COLO668 (cell line): ENCODE results near the gene STAM2.
"Not testable (repeated sequence)": the region's sequence is repeated elsewhere in the genome, so short reads cannot be mapped to it uniquely, and the experiment has no call there.

Experiments used
- DNase-seq: peaks from one replicate; lab custom pipeline; 2025; ENCODE audit not compliant: unreplicated experiment; lab: John Stamatoyannopoulos, UW

The STAM2 gene

DNA sequence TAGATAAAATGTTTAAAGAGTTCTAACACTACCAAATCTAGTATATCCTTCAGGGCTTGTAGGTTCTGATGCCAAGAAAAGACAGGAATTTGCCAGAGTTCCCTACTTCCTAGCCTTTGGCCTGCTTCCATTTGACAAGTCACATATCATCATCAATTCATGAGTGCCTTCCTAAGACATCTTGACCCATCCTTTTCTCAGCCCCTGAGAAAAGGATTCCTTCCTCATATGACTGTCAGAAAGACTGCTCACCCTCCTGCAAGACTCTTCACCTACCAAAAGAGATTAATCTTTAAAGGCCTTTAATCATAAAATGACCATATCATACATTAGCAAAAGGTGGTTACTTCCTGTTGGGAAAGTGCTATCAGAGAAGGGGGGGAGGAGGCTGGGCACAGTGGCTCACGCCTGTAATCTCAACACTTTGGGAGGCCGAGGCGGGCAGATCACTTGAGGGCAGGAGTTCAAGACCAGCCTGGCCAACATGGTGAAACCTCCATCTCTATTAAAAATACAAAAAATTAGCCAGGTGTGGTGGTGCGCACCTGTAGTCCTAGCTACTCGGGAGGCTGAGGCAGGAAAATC is 3.3 kb downstream of the STAM2 start:
- not testable (repeated sequence) for DNase-seq

DNA sequence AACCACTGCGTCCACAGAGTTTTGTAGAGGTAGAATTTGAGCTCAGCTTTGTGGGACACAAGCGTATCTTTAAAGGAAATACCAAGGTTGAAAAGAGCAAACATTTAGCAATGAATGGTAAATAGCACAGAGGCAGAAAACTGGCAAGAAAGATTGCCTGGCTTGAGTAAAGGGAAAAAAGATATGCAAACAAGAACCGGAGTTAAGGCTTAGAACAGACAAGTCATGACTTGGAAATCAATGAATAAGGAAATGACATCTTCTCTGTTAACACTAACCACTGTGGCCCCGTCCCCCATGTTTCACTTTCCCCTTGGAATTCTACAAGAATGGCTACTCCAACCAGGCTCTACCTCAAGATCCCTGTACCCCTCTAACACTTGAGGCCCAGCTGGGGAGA is 3.8 kb downstream of the STAM2 start:
- DNase-seq: no peak

DNA sequence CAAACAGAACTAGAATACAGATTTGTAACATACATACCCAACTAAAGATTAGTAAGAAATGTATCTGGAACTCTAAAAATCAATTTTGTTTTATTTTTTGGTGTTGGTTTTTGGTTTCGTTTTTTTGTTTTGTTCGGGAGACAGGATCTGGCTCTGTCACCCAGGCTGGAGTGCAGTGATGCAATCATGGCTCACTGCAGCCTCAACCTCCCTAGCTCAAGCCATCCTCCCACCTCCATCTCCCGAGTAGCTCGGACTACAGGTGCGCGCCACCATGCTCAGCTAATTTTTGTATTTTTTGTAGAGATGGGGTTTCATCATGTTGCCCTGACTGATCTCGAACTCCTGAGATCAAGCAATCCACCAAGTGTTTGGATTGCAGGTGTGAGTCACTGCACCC is 6.4 kb downstream of the STAM2 start:
- not testable (repeated sequence) for DNase-seq

DNA sequence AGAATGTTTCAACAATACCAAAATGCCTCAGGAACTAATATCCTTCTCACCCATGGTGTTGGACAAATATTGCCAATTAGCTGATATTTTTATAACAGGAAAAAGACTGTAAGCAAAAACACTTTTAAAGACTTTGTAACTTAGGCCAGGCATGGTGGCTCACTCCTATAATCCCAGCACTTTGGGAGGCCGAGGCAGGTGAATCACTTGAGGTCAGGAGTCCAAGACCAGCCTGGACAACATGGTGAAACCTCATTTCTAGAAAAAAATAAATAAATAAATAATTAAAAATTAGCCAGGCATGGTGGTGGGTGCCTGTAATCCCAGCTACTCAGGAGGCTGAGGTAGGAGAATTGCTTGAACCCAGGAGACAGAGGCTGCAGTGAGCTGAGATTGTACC is 8.1 kb downstream of the STAM2 start:
- DNase-seq: not testable (repeated sequence)

DNA sequence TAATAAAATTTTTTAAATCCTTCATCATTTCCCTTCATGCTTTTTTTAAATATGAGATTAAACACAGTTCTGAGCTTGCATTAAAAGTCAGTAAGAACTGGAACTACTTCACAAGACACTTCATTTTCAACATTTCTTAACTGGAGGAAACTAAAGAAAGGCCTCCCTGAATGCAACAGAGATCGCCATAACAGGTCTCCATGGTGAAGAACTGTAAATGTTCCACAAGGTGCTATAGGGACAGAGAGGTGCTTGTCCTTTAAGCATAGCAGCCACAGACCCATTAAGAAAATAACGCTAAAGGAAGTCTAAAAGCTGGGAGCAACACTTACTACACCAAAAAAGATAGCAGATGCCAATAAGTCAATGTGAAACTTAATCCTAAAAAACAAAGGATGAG is 8.5 kb downstream of the STAM2 start:
- no peak for DNase-seq

DNA sequence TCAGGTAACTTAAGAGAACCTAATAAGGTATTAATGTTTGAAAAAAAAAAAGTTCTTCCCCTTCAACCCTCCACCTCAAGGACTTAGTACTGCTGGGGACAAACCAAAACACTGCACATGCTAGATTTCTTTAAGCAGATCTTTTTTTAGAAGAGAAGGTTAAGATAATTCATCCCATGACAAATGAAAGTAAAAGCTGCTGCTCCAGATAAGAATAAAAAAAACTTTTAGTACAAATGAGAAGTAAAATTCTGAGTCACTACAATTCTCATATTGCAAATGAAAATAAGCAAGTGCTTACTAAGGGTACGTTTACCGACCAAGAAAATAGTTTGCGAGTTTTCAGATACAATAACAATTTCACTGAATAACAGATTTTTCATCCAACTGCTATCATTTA is 8.9 kb downstream of the STAM2 start:
- DNase-seq: no peak

DNA sequence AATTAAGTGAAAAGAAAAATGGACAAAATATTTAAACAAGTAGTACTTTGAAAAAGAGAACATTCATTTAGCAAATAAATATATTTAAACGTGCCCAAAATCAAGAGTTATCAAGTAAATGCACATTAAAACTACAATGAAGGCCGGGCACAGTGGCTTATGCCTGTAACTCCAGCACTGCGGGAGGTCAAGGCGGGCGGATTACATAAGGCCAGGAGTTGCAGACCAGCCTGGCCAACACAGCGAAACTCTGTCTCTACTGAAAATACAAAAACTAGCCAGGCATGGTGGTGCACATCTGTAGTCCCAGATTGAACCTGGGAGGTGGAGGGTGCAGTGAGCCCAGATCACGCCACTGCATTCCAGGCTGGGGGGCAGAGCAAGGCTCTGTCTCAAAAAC is 9.8 kb downstream of the STAM2 start:
- no peak for DNase-seq

DNA sequence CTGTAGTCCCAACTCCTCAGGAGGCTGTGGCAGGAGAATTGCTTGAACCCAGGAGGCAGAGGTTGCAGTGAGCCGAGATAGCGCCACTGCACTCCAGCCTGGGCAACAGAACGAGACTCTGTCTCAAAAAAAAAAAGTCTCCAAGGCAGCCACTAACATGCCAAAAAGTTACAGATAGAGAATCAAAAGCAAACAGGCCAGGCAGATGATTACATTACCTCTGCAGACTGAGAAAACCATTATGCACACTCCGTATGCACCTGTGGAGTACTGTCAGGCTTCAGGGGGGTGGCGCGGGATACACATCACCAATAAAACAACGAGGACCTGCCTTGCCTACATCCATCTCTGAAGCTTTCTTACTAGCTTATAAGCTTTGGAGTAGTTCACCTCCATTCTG is 10.3 kb downstream of the STAM2 start:
- DNase-seq: no peak

DNA sequence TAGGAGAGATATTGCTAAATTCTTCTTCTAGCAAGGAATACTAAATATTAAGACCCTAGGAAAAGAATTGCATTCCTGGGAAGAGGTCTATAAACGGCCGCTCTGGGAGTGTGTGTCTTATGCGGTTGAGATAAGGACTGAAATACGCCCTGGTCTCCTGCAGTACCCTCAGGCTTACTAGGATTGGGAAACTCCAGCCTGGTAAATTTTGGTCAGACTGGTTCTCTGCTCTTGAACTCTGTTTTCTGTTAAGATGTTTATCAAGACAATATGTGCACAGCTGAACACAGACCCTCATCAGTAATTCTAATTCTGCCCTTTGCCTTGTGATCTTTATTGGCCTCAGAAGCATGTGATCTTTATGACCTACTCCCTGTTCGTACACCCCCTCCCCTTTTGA is 11.9 kb downstream of the STAM2 start:
- not testable (repeated sequence) for DNase-seq

DNA sequence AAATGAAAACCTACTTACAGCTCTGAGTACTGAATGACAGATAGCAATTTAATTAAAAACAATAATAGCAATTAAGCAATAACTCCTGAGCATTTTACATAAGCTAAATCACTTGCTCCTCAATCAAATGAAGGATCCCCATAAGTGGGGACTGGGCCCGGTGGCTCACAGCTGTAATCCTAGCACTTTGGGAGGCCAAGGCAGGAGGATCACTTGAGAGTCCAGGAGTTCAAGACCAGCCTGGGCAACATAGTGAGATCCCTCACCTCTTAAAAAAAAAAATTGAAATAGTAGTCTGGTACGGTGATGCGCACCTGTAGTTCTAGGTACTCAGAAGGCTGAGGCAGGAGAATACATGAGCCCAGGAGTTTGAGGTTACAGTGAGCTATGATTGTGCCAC is 13.4 kb downstream of the STAM2 start:
- DNase-seq: no peak

DNA sequence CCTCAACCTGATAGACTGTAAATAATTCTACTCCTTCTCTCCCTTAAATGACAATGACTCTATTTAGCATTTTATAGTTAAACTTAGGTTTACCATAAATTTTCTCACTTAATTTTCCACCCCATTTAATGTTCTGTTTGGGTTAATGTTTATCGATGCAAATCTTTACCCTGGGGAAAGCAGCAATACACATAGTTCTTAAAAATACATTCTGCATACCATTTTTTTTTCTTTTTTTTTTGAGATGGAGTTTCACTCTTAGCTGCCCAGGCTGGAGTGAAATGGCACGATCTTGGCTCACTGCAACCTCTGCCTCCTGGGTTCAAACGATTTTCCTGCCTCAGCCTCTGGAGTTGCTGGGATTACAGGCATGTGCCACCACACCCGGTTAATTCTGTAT is 14.0 kb downstream of the STAM2 start:
- no peak for DNase-seq

DNA sequence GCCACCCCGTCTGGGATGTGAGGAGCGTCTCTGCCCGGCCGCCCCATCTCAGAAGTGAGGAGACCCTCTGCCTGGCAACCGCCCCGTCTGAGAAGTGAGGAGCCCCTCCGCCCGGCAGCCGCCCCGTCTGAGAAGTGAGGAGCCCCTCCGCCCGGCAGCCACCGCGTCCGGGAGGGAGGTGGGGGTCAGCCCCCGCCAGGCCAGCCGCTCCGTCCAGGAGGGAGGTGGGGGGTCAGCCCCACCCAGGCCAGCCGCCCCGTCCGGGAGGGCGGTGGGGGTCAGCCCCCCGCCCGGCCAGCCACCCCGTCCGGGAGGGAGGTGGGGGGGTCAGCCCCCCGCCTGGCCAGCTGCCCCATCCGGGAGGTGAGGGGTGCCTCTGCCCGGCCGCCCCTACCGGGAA is 15.2 kb downstream of the STAM2 start:
- DNase-seq: not testable (repeated sequence)

DNA sequence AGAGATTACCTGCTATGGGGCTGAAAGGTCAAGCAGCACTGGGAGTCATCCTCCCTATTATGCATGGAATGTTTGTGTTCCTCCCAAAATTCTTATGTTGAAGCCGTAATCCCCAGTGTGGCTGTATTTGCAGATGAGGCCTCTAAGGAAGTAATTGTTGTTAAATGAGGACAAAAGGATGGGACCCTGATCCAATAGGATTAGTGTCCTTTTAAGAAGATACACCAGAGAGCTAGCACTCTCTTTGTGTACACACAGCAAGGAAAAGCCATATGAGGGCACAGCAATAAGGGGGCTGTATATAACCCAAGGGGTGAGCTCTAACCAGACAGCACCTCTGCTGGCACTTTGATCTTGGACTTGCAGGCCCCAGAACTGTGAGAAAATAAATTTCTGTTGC is 18.3 kb downstream of the STAM2 start:
- DNase-seq: no peak

DNA sequence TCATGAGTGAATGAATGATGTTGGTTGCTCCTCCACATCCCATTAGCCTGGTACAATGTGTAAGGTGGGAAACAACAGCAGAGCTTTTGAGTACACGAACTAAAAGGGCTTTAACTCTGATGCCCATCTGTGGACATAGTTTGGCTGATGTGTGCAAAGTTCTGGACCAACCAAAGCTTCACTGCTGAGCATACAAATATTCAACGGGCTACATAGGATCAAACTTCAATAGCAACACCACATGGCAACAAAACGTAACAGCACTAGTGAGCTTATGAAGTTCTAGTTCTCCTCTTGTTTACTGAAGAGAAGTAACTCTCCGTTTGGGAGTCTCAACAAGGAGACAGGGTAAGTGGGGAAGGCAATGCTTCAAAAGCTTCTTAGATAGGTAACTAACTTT is 20.4 kb downstream of the STAM2 start:
- no peak for DNase-seq

DNA sequence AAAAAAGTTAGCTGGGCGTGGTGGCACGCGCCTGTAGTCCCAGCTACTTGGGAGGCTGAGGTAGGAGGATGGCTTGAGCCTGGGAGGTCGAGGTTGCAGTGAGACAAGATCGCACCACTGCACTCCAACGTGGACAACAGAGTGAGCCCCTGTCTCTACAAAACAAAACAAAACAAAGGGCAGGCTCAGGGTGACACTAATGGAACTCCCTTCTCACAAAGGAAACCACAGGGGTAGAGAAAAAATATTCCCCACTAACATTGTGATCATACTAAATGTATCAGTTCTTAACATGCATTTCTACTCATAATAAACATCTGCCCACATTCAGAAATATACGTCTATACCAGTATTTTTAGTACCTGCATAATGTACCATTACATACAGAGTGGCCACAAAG is 21.1 kb downstream of the STAM2 start:
- no peak for DNase-seq

DNA sequence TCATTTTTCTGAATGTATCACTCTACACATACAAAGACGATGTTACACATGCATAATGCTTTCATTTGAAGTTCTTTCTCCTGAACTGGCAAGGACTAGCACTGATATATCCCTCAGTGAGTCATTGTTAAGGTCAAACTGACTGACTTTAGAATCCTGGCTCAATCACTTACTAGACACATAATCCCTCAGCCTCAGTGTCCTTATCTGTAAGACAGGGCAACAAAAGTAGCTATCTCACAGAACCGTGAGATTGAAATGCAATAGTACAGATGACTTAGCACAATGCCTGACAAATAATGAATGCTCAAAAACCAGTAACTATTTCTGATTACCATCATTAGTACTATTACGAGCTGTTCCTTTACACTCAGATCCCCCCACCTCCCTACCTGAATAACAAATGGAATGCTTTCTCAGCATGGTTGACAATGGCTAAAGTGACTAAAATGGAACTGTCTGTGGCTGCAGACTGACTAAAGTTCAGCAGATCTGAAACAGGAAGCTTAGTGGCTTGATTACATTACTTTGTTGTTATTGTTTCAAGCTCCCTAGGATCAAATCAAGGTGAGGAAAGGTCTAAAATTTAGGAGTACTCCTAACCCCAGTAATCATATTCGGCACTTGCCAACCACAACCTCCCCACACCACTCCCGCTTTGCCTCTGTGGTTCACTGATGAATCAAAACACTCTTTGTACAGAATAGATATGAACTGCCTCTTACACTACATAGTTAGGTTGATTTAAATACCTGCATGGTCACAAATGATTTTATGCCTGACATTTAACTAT is 40.9 kb downstream of the STAM2 start:
- no peak for DNase-seq

DNA sequence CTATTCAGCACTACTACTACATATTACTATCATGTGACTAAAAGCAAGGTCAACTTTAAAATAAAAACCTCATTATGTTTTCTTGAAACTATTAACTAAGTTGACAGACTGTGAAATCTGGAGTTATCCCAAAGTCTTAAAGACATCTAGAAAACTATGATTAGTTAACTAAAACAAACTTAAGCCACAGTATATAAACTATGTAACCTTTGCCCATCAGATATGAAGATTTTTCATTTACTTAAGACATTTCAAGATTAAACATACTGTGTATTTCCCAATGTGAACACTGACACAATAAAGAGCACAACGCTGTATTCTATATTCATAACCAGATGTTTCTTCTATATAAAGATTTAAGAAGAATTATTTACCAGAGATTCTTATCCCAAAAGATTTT is 43.3 kb downstream of the STAM2 start:
- no peak for DNase-seq

DNA sequence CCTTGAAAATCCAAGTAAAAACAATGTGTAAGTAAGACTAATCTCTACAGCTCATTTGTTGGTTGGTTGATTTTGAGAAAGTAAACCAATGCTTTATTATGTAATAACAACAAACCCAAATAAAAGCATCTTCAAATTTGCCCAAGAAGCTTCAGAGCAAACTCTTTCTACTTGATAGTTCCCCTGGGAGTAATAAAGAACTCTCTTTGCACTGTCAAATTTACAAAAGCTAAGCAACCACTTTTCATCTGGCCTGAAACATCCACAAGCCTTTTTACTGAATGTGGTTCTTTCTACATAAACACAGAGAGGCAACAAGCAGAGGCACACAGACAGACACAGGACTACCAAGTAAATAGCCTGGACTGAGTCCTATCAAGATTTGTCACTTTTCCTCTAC is 47.9 kb downstream of the STAM2 start:
- no peak for DNase-seq

DNA sequence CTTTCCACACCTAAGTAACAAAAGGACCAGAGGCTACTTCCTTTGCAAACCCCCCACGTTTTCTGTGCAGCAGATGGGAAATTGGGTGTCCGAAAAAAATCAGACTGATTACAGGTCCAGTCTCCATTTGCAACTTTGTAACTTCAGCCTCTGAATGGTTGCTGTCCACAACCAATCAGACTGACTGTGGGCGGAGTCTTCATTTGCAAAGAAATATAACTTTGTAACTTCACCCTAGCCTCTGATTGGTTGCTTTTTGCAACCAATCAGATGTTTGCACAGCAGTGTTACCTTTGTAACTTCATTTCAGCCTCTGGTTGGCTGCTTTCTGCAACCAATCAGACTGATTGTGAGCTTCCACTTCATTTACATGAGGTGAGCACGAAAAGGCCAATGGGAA is 48.9 kb downstream of the STAM2 start:
- DNase-seq: no peak

DNA sequence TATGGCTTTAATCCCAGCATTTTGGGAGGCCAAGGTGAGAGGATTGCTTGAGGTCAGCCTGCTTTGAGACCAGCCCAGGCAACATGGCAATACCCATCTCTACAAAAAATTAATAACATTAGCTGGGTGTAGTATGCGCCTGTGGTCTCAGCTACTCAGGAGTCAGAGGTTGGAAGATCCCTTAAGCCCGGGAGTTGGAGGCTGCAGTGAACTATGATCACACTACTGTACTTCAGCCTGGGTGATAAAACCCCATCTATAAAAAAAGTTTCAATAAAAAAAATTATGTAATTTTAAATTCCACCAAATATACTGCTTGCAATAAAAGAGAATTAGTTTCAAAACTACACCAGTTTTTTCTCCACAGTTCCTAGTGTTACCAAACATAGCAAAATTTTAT is 53.4 kb downstream of the STAM2 start:
- DNase-seq: no peak

DNA sequence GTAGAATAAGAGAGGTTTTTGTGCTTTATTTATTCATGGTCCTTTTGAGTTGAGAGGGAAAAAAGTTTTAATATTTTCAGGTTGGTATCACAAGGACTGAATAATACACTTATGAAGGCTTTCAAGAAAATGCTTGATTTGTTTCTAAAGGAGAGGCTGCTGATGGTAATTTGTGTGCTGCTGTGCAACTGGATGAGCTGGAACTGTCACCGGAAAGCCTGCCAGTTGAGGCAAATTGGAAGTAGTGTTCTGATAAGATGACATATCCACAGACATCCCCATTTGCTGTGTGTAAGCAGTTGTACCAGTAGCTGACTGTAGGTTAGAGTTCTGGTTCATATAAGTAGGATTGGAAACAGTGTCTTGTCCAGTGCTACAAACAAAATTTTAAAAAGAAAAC is 55.1 kb downstream of the STAM2 start:
- no peak for DNase-seq

DNA sequence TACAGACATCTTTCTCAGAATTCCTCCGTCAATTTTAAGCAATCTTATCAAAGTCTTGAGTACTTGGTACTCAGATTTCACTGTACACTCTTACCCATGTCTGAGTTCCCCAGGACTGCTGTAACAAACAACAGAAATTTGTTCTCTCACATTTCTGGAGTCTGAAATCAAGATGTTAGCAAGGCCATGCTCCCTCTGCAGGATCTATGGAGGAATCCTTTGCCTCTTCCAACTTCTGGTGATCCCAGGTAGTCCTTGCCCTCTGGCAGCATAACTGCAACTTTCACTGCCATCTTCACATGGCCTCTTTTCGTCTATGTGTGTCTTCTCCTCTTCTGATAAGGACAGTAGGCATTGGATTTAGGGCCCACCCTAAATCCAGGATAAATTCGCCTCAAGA is 59.6 kb downstream of the STAM2 start:
- DNase-seq: no peak

DNA sequence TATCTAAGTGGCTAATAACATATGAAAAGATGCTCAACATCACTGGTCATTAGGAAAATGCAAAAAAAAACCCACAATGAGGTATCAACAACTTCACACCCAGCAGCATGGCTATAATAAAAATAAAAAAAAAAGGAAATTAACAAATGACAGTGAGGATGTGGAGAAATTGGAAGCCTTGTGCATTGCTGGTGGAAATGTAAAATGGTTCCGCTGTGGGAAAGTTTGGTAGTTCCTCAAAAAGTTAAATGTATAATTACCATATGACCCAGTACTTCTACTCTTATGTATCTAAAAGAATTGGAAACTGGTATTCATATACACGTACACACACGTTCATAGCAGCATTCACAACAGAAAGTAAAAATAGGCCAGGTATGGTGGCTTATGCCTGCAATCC is 61.2 kb downstream of the STAM2 start:
- no peak for DNase-seq
